ENCODE data around the gene MAVS.
"Not testable (repeated sequence)": the region's sequence is repeated elsewhere in the genome, so short reads cannot be mapped to it uniquely, and the experiment has no call there.

MAVS gene

DNA sequence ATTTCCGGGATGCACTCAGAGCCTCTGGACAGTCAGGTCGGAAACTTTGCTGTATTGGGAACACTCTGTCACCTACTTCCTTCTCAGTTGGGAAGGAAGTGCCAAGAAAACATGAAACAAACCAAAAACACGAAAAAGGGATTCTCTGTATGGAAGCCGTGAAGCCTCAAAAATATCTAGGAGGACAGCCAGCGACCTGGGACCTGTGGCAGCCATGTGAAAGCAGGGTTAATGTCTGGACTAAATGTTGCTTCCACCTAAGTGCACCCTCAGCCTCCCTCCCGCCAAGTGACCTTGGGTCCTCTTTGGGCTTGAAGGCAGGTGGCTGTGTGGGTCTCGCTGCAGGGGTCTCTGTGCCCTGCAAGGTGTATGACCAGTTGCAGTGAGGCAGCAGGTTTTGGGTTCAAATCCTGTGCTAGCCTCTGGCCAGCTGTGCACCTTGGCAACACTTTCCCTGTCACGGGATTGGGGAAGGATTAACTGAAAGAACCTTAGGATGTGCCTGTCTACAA is 851 bp downstream of the MAVS start:
- DNase-seq (ENCODE audit: low read depth in 2 of 3, low spot score in 1 of 3), result no peak

- no peak for DNase-seq (ENCODE audit: low read depth in 2 of 3, low spot score in 1 of 3)
Observed at GRCh38 chr20:3848565-3848964, 1.9 kb downstream of the MAVS start.

DNA sequence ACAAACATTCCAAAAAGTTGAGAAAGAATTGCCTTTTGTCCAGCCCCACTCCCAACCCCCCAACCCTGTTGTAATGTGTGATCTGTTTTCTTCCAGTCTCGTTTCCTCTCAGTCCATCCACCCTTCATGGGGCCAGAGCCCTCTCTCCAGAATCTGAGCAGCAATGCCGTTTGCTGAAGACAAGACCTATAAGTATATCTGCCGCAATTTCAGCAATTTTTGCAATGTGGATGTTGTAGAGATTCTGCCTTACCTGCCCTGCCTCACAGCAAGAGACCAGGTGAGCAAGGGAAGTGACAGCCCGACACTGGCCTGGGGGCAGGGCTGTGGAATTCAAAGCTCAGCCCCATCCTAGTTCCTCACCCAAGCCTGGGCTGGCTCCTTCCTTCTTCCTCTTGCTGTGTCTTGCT is 7.8 kb downstream of the MAVS start:
- DNase-seq (ENCODE audit: low read depth in 2 of 3, low spot score in 1 of 3), result no peak

DNA sequence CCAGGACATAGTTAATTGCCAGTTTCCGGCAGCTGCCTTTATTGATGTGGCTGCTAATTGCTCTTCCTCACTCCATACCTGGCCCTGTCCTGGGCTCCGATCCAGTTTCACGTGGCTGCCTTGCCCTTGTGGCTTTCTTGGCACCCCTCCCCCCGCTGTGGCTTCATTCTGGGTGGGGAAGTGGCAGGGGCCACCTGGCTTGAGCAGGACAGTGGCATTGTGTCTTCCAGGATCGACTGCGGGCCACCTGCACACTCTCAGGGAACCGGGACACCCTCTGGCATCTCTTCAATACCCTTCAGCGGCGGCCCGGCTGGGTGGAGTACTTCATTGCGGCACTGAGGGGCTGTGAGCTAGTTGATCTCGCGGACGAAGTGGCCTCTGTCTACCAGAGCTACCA is 10.8 kb downstream of the MAVS start:
- DNase-seq (ENCODE audit: low read depth in 2 of 3, low spot score in 1 of 3), result no peak

DNA sequence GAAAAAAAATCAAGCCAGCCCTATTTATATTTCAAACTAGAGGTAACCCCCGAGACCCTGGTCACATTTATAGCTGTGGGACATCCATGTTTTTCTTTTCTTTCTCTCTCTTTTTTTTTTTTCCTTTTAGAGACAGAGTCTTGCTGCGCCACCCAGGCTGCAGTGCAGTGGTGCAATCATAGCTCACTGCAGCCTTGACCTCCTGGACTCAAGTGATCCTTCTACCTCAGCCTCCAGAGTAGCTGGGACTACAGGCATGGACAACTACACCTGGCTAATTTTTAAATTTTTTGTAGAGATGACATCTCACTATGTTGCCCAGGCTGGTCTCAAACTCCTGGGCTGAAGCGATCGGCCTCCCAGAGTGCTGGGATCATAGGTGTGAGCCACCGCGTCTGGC is 12.1 kb downstream of the MAVS start:
- DNase-seq (ENCODE audit: low read depth in 2 of 3, low spot score in 1 of 3), result no peak

DNA sequence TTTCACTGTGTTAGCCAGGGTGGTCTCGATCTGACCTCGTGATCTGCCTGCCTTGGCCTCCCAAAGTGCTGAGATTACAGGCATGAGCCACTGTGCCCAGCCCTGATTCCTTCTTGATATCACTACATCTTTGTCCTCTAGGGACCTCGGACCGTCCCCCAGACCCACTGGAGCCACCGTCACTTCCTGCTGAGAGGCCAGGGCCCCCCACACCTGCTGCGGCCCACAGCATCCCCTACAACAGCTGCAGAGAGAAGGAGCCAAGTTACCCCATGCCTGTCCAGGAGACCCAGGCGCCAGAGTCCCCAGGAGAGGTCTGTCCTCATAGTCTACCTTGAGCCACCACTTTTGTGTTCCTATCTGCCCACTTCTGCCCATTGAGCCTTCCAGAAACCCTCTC is 14.6 kb downstream of the MAVS start:
- DNase-seq (ENCODE audit: low read depth in 2 of 3, low spot score in 1 of 3), result no peak

- DNase-seq (ENCODE audit: low read depth in 2 of 3, low spot score in 1 of 3), result no peak
Observed at GRCh38 chr20:3862333-3862732, 15.7 kb downstream of the MAVS start.

GRCh38 chr20:3863317-3863716 is 16.7 kb downstream of the MAVS start:
- no peak for DNase-seq (ENCODE audit: low read depth in 2 of 3, low spot score in 1 of 3)

DNA sequence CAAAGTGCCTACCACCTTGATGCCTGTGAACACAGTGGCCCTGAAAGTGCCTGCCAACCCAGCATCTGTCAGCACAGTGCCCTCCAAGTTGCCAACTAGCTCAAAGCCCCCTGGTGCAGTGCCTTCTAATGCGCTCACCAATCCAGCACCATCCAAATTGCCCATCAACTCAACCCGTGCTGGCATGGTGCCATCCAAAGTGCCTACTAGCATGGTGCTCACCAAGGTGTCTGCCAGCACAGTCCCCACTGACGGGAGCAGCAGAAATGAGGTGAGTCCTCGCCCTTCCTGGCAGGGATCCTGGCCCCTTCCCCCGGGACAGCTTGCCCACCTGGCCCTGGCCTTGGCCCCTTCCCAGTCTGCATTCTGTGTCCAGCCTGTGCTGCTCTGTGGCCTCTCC is 17.9 kb downstream of the MAVS start:
- no peak for DNase-seq (ENCODE audit: low read depth in 2 of 3, low spot score in 1 of 3)

DNA sequence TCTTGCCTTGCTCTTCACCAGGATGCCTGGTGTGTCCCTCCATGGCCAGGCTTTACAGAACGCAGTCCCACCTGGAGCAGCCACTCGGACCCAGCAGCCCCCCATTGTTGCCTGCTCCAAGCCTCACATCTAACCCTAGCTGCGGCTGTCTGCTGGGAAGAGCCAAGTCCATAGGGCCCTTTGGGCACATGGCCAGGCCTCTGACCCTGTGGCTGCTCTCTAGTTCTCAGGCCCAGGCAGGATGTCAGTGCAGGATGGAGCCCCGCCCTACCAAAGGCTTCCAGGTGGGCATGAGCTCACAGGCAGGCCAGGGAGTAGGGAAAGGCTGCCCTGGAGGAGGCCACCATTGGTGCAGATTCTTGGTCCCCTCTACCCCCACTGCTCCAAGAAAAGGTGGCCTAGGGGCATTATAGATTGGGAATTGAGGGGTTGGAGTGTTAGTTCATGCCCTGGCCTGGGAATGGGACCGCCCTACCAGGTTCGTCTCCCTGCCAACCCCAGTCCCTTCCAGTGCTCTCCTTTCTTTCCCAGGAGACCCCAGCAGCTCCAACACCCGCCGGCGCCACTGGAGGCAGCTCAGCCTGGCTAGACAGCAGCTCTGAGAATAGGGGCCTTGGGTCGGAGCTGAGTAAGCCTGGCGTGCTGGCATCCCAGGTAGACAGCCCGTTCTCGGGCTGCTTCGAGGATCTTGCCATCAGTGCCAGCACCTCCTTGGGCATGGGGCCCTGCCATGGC is 18.7 kb downstream of the MAVS start:
- DNase-seq (ENCODE audit: low read depth in 2 of 3, low spot score in 1 of 3), result no peak

- no peak for DNase-seq (ENCODE audit: low read depth in 2 of 3, low spot score in 1 of 3)
Observed at GRCh38 chr20:3865887-3866407, 19.3 kb downstream of the MAVS start.

- DNase-seq (ENCODE audit: low read depth in 2 of 3, low spot score in 1 of 3), result no peak
Observed at GRCh38 chr20:3866464-3866863, 19.8 kb downstream of the MAVS start.

- DNase-seq (ENCODE audit: low read depth in 2 of 3, low spot score in 1 of 3), result no peak
Observed at GRCh38 chr20:3867802-3868201, 21.2 kb downstream of the MAVS start.

DNA sequence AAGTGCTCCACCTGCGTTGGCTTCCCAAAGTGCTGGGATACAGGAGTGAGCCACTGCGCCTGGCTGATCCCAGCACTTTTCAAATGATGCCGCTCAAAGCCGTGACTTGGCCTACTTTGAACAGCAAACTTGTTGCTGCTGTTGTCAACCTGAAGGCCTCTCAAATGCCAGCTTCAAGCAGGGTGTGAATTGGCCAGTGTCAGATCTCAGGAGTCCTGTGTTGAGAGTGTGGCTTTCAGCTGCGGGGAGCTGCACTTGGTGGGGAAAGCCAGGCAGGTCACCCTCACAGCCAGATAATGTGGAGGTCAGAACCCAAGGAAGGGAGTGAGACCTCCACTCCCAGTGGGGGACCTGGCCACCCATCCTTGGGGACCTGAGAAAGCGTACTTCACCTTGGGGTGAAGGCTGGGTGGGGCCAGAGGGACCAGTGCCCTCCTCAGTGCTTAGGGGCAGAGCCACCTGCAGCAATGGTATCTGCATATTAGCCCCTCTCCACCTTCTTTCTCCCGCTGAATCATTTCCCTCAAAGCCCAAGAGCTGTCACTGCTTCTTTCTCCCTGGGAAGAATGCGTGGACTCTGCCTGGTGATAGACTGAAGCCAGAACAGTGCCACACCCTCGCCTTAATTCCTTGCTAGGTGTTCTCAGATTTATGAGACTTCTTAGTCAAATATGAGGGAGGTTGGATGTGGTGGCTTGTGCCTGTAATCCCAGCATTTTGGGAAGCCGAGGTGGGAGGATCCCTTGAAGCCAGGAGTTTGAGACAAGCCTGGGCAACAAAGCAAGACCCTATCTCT is 23.4 kb downstream of the MAVS start:
- no peak for DNase-seq (ENCODE audit: low read depth in 2 of 3, low spot score in 1 of 3)

DNA sequence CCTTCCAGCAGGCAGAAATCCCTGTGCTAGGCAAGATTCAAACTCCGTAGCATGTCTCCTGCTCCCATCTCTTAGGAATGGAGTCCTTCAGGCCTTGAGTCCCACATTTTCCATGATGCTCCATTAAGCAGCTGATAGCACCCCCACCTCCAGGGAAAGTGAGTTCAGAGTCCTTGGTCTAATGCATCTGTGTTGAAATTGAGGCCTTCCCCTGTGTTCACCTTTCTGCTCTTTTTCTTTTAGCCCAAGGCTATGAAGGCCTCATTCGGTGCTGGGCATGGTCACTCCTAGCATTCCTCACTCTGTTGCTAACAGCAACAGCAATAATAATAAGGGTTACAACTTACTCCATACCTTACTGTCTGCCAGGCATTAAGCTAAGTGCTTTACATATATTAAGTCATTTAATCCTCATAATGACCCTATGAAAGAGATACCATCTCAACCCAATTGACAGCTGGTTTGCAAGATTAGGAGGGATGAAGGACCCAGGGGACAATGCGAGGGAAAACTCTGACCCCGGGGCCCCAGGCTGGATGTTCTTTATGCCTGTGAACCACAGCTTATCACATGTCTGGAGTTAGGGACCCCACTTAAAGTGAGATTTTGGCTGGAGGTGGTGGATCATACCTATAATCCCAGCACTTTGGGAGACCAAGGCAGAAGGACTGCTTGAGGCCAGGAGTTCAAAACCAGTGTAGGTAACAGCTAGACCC is 25.1 kb downstream of the MAVS start:
- DNase-seq (ENCODE audit: low read depth in 2 of 3, low spot score in 1 of 3), result no peak

DNA sequence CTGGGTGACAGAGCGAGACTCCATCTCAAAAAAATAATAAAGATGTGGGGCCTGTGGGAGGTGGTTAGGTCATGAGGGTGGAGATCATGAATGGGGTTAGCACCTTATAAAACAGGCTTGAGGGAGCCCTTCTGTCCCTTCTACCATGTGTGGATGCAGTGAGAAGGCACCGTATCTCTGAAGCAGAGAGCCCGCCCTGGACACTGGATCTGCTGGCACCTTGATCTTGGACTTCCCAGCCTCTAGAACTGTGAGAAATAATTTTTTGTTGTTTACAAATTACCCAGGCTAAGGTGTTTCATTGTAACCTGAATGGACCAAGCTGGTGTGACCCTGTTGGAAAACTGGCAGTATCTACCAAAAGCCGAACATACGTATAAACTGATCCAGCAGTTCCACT is 26.9 kb downstream of the MAVS start:
- no peak for DNase-seq (ENCODE audit: low read depth in 2 of 3, low spot score in 1 of 3)

GRCh38 chr20:3874194-3874844 is 27.7 kb downstream of the MAVS start:
- no peak for DNase-seq (ENCODE audit: low read depth in 2 of 3, low spot score in 1 of 3)

DNA sequence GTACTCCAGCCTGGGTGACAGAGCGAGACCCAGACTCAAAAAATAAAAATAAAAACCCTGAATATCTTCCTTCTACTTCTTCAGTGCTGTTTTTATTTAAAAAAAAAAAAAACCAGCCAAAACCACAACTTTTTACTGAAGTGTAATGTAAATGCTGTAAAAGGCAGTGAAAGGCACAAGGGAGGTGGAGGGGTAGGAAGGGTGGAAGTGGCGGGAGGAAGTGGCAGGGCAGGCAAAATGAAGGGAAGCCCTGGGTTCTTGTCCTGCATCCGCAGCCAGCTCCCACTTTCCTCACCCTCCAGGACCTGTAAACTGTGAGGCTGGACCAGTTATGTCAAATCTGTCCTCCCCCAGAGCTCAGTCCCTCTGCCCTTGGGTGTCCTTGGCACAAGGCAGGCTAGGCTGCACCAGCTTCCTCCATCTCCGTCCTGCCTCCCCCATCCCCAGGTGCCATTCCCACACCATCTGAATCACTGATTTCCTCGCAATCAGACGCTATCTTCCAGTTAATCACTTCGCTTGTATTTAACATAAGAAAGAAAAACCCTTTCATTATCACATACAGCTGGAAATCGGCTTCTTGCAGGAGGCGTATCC is 28.8 kb downstream of the MAVS start:
- no peak for DNase-seq (ENCODE audit: low read depth in 2 of 3, low spot score in 1 of 3)

- DNase-seq (ENCODE audit: low read depth in 2 of 3, low spot score in 1 of 3), result no peak
Observed at GRCh38 chr20:3876000-3876399, 29.4 kb downstream of the MAVS start.

GRCh38 chr20:3876676-3877075 is 30.0 kb downstream of the MAVS start:
- no peak for DNase-seq (ENCODE audit: low read depth in 2 of 3, low spot score in 1 of 3)

DNA sequence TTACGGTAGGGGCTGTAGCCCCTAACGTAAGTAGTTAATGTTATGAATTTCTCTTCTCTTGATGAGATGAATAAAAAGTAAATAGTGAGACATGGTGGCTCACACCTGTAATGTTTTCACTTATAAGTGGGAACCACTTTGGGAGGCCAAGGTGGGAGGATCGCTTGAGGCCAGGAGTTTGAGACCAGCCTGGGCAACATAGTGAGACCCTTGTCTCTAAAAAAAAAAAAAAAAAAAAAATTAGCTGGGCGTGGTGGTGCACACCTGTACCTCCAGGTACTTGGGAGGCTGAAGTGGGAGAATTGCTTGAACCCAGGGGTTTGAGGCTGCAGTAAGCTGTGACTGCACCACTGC is 32.3 kb downstream of the MAVS start:
- not testable (repeated sequence) for DNase-seq (ENCODE audit: low read depth in 2 of 3, low spot score in 1 of 3)
